ENCODE data around the gene MRPL11. TPM values are rescaled to one million over a fixed set of nuclear protein-coding genes. Genes with fewer than 3 reads are reported as not detected.
A peak's percentile ranks its signal among the peaks of the same experiment; 100 is the strongest.

Gene MRPL11
- total RNA-seq, 2 donors from 2014 or later: 16.7 to 28.0 TPM

DNA sequence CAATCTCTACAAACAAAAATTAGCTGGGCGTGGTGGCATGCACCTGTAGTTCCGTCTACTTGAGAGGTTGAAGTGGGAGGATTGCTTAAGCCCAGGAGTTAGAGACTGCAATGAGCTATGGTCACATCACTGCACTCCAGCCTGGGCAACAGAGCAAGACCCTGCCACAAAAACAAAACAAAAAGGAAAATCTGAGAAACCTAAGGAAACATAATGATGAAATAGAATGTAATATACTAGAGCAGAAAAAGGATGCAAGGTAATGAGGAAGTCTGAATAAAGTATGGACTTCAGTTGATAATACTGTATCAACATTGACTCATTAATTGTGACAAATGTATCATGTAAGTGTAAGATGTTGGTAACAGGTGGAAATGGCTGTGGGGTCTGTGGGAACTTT, 9.7 kb downstream of the MRPL11 start:
- ATAC-seq (ENCODE audit: insufficient number of reproducible peaks, low FRiP score, low read depth): no peak

DNA sequence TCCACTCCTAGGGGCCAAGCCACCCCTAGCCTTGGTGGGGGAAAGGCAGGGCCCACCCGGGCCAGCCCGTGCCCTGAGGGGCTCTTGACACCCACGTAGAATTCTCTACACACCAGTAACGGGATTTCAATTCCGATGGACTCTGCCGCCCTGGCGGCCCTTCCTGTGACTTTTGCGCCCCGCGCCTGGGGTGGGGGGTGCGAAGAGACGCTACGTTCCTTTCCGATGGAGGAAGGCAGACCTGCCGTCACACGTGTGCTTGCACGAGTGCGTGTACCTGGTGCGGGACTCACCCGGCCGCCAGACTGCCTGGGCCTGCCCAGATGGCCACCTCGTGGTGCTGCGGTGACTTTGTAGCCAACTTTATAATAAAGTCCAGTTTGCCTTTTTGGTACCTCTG, 12.3 kb downstream of the MRPL11 start:
- no peak for DNase-seq (ENCODE audit: low spot score)
- peaks cover under 1 to 1% of the 10 kb centered on the region in 2 donors for H3K4me1 ChIP-seq (ENCODE audit: control insufficient read depth in 1 of 2, low read depth in 2 of 2)
- peaks cover 12% of the 10 kb centered on the region for H3K36me3 ChIP-seq
- no peak for ATAC-seq (ENCODE audit: insufficient number of reproducible peaks, low FRiP score, low read depth)
- H3K9me3 ChIP-seq: no peaks in the 10 kb centered on the region
- H3K4me3 ChIP-seq: no peak overlapping the region
- H3K27me3 ChIP-seq (replicated peaks; ENCODE audit: insufficient read depth): no peaks in the 10 kb centered on the region
- H3K27ac ChIP-seq: no peak overlapping the region
- TF ChIP-seq, protein P1, sequence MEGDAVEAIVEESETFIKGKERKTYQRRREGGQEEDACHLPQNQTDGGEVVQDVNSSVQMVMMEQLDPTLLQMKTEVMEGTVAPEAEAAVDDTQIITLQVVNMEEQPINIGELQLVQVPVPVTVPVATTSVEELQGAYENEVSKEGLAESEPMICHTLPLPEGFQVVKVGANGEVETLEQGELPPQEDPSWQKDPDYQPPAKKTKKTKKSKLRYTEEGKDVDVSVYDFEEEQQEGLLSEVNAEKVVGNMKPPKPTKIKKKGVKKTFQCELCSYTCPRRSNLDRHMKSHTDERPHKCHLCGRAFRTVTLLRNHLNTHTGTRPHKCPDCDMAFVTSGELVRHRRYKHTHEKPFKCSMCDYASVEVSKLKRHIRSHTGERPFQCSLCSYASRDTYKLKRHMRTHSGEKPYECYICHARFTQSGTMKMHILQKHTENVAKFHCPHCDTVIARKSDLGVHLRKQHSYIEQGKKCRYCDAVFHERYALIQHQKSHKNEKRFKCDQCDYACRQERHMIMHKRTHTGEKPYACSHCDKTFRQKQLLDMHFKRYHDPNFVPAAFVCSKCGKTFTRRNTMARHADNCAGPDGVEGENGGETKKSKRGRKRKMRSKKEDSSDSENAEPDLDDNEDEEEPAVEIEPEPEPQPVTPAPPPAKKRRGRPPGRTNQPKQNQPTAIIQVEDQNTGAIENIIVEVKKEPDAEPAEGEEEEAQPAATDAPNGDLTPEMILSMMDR (IDR thresholded peaks at IDR 0.05): no peak

More for the DNA sequence above, 9.7 kb downstream of the MRPL11 start:
- TF ChIP-seq, protein P1 (IDR thresholded peaks at IDR 0.05): no peak
- Histone ChIP-seq H3K4me3 (no peak overlapping the region), H3K27ac (no peak overlapping the region), H3K36me3 (peaks cover 10% of the 10 kb centered on the region), H3K4me1 (ENCODE audit: control insufficient read depth in 1 of 2, low read depth in 2 of 2) (no peaks in the 10 kb centered on the region), H3K9me3 (no peaks in the 10 kb centered on the region), H3K27me3 (replicated peaks; ENCODE audit: insufficient read depth) (no peaks in the 10 kb centered on the region)
- DNase-seq (ENCODE audit: low spot score): no peak

DNA sequence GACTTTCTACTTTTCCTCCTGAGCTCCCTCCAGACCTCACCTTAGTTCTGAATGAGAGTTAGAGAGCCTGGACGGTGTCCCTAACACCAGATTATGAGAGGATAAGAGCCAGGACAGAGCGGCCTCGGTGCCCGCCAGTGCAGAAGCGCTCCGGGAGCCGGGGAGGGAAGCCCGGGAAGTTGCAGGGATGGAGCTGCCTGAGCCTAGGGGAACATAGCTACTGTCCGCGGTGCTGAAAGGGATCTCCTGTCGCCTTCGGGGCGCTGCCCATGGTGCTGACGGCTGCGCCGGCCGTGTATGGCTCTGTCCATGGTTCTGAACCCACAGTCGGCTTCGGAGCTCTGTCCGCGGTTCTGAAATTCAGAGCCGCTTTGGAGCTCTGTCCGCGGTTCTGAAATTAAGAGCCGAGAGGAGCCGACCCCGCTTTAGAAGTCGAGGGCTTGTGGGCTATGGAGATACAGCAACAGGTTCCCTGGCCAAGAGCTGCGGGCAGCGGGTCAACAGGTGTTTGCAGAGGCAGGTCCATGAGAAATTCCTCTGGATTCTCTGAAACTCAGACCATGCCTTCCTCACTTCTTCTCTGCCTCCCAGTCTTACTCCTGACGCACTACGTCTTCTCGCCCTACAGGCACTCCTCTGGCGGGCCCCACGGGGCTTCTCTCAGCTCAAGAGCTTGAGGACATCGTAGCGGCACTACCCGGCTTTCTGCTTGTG, 17.0 kb downstream of the MRPL11 start:
- H3K27ac ChIP-seq: peak overlapping the region in 1 of 2 donors; percentile 49
- H3K9me3 ChIP-seq: no peaks in the 10 kb centered on the region
- peaks cover 12% of the 10 kb centered on the region for H3K36me3 ChIP-seq
- peaks cover 32 to 45% of the 10 kb centered on the region in 2 donors for H3K4me1 ChIP-seq (ENCODE audit: control insufficient read depth in 1 of 2, low read depth in 2 of 2)
- no peaks in the 10 kb centered on the region for H3K27me3 ChIP-seq (replicated peaks; ENCODE audit: insufficient read depth)
- DNase-seq (ENCODE audit: low spot score) (peak; percentile 74), ATAC-seq (ENCODE audit: insufficient number of reproducible peaks, low FRiP score, low read depth) (peak; percentile 40)
- TF ChIP-seq, protein P1 (IDR thresholded peaks at IDR 0.05): no peak
- peak overlapping the region; percentile 54 for H3K4me3 ChIP-seq

DNA sequence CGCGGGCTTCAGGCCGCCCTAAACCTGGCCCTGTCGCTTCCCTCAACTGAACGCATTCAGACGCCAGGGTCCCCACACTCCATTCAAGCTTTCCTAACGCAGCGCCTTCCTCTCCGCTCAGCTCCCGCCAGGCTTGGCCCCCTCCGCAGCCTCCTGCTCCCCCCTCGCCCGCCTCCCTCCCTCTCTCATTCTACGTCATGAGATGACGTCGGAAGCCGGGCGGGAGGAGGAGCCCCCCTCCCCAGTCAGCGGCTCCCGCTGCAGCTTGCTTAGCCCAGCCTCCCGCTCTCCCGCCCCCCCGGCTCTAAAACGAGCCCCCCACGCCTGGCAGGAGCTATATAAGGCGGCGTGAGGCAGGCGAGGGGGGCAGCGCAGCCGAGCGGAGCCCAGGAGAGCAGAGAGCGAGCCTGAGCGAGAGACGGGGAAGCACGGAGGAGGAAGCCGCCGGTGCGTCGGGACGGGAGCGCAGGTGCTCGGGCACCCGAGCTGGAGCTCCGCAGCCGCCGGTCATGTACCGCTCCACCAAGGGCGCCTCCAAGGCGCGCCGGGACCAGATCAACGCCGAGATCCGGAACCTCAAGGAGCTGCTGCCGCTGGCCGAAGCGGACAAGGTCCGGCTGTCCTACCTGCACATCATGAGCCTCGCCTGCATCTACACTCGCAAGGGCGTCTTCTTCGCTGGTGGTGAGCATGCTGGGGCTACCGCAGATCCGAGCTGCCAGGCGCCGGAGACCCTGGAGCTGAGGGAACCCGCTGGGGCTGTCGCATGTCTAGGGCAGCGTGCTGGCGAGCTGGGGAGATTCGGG, 17.8 kb downstream of the MRPL11 start, which contains the start of gene NPAS4:
Gene NPAS4, plus strand, starts transcription at position 365 of the 806 bp plus-strand sequence. Its CDS starts 145 bp downstream, at position 510.
- Histone ChIP-seq H3K27ac (peak within 1 kb of the TSS in 1 of 2 donors; percentile 49), H3K36me3 (peaks cover 12% of the 10 kb centered on the region), H3K4me1 (ENCODE audit: control insufficient read depth in 1 of 2, low read depth in 2 of 2) (peaks cover 32 to 45% of the 10 kb centered on the region in 2 donors), H3K27me3 (replicated peaks; ENCODE audit: insufficient read depth) (no peaks in the 10 kb centered on the region), H3K4me3 (peak within 1 kb of the TSS; percentile 54), H3K9me3 (no peaks in the 10 kb centered on the region)
- DNase-seq (ENCODE audit: low spot score) (no peak), ATAC-seq (ENCODE audit: insufficient number of reproducible peaks, low FRiP score, low read depth) (no peak)
- TF ChIP-seq, protein P1 (IDR thresholded peaks at IDR 0.05): no peak

DNA sequence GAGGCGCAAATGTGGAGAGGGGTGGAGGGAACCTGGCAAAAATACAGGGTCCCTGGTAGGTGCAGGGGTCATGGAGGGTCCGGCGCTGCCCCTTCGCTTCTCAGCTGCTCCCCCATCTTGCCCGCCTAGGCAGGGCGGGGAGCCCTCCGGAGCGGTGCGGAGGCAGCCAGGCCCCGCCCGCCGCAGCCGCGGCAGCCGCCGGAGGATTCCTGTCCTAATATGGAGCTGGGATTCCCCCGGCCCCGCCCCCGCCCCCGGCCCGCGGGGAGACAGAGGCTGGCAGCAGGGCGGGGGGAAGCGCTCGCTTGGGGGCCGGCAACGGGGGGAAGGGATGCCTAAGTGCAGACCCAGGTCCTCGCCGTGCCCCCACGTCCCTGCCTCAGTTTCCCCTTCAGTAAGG, 18.8 kb downstream of the MRPL11 start:
- Histone ChIP-seq H3K9me3 (no peaks in the 10 kb centered on the region), H3K27me3 (replicated peaks; ENCODE audit: insufficient read depth) (no peaks in the 10 kb centered on the region), H3K4me3 (peak overlapping the region; percentile 54), H3K27ac (peak overlapping the region in 1 of 2 donors; percentile 49), H3K4me1 (ENCODE audit: control insufficient read depth in 1 of 2, low read depth in 2 of 2) (peaks cover 32 to 45% of the 10 kb centered on the region in 2 donors), H3K36me3 (peaks cover 11% of the 10 kb centered on the region)
- no peak for DNase-seq (ENCODE audit: low spot score)
- TF ChIP-seq, protein P1 (IDR thresholded peaks at IDR 0.05): no peak
- ATAC-seq (ENCODE audit: insufficient number of reproducible peaks, low FRiP score, low read depth): no peak
